GM19023 (cell line): ENCODE measurements around the gene NLGN1.
"Not testable (repeated sequence)": the region's sequence is repeated elsewhere in the genome, so short reads cannot be mapped to it uniquely, and the experiment has no call there.

Experiments used
- ATAC-seq: cut with Tn5 transposase; IDR thresholded peaks from one replicate; pipeline ENCODE4 v1.9.1; 2021; ENCODE audit warnings: mild to moderate bottlenecking, moderate library complexity; ENCODE audit not compliant: unreplicated experiment

NLGN1 gene

DNA sequence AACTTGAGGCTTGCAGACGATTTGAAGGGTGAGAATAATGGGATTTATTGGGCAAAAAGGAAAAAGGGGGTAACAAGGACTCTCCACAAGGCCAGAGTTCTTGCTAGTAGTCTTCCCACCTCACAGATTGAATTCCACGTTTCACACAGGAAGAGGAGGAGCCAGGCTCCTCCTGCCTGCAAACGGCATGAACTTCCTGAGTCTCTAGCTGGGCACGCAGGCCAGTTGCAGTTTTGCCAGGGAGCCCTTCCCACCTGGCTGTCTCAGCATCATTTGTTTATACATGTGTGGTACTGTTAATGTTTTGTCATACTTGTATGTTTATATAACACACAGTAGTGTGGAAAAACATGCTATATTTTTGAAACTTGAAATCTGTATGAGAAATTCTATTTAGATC lies 155.0 kb downstream of the NLGN1 start:
- ATAC-seq: no peak

DNA sequence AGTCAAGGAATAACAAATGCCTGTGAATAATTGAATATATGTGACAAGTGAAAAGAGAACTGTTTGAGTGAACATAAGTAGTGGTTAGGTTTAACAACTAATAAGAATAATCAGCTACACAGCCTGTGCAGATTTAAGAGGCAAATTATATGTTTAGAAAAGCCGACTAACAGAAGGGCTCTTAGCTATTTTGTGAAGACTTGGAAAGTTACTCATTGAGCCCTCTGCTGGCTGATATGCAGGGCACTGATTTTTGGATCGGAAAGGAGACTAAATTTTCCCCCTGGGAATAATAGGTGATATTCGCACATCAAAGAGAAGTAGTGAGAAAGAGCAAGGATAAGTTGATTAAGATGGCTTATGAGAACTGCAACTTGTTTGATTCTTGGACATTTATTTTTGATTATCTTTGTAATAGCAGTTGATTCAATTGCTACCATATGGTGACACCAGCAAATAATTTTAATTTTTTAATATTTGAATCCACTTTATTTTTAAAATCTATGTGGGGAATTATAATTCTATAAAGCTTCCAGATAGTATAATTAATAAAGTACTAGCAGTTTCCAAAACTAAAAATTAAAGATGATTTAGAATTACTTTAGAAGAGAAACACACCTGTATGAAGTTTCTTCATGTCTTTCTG lies 156.2 kb downstream of the NLGN1 start:
- no peak for ATAC-seq

DNA sequence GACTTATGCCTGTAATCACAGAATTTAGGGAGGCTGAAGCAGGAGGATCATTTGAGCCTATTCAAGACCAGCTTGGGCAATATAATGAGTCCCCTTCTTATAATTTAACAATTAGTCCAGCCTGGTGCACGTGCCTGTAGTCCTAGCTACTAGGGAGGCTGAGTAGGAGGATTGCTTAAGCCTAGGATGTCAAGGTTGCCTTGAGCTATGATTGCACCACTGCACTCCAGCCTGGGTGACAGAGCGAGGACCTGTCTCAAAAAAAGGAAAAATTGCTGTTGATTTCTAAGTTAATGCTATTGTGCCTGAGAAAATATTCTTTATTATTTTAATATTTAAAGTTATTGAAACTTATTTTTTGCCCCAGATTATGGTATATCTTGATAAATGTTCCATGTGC lies 159.0 kb downstream of the NLGN1 start:
- no peak for ATAC-seq

DNA sequence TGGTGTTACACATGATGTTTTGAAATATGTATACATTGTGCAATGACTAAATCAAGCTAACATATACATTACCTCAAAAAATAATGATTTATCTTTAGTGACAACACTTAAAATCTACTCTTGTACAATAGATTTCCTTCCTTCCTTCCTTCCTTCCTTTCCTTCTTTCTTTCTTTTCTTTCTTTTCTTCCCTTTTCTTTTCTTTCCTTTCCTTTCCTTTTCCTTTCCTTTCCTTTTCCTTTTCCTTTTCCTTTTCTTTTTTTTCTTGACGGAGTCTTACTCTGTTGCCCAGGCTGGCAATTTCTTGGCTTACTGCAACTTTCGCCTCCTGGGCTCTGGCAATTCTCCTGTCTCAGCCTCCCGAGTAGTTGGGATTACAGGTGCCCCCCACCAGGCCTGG lies 170.5 kb downstream of the NLGN1 start:
- ATAC-seq: no peak

DNA sequence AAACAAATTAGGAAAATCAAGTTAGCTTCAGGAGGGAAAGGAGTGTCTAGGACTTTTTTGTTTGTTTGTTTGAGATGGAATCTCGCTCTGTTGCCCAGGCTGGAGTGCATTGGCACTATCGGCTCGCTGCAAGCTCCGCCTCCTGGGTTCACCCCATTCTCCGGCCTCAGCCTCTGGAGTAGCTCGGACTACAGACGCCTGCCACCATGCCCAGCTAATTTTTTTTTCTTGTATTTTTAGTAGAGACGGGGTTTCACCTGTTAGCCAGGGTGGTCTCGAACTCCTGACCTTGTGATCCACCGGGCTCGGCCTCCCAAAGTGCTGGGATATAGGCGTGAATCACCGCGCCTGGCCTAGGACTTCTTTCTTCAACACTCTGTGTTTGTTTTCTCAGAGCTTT lies 171.1 kb downstream of the NLGN1 start:
- ATAC-seq: no peak

DNA sequence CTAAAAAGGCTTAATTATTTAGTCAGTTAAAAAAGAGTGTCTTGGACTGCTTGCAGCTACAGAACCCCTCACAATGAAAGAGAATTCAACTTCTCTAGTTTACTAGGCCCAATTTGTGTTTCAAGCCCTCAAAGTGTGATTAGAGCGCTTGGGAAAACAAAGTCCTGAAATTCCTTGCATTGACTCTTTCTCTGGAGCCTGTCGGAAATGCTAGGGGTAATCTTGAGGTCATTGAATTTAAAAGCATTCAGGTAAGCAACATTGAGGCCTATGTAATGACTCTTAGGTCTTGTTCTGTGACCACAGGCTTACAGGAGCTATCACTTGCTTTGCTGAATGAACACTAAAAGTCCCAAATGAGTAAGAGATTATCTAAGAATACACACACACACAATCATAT lies 186.0 kb downstream of the NLGN1 start:
- no peak for ATAC-seq

DNA sequence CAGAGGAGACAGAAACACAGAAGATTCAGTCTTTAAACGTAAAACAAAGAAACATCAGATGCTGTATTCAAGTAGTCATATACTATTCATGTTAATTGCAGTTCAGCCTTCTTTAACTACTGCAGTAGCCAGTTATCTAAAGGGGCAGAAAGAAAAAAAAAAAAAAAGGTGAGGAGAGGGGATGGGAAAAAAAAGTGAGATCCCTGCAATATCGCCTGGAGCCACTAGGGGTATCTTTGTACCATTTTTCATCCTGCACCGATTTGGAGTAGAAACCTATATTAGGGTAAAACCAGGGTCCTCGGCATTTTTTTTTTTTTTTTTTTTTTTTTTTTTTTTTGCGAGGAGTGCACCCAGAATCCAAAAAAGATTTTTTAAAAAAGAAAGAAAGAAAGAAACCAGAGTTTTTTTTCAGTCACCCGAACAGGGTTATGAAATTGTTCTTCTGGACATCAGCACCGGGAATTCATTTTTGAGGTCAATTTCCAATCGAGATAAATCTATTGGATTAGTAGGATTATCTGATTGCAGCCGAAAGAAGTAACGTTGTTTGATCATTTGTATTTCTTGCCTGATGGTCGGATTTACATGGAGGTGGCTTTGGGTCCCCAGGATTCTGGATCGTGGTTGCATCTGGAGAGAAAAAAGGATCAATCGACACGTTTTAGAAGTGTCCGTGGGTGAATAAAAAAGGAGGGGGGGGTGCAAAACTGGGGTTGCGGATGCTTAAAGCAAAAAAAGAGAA lies 186.7 kb downstream of the NLGN1 start:
- no peak for ATAC-seq

DNA sequence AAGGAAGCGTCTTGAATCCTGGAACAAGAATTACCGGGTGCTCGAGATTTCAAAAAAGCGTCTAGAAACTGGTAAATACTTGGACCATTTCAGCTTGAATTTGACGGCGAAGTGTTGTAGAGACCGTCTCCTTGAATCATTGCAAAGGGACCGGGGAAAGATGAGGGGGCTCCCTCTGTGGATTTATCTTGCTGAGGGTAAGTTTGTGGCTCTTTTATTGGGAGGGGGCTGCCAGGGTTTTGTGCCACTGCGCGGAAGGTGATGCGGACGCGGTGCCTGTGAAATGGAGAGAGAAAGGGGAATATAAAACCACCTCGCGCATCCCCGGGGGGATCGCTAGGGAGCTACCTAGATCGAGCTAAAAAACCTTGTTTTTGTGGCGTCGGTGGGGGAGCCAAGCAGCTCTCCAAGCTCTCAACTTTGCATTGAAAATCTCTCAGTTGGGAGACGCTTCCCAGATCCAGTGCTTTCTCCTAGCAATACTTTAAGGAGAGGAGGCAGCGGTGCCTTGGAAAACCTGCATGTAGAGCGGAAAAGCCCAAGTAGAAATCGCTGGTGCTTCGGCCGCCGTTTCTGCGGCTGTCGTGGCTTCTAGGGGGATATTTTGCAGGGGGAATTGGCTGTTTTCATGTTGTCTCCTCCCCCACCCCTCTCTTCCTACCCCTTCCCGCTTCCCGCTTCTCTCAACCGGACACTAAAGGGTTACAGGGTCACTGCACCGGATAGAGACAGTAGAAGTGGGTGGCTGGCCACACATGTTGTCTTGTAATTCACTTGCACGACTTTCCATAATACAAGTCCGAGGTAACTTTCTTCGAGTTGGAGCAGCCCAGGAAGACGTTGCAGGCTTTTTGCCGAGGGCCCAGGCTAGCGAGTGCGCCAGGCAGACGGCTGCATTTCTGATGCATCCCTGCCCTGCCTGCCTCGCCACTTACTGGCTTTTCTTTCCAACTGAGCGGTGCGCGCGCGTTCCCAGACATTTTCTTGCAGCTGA lies 187.6 kb downstream of the NLGN1 start:
- no peak for ATAC-seq

DNA sequence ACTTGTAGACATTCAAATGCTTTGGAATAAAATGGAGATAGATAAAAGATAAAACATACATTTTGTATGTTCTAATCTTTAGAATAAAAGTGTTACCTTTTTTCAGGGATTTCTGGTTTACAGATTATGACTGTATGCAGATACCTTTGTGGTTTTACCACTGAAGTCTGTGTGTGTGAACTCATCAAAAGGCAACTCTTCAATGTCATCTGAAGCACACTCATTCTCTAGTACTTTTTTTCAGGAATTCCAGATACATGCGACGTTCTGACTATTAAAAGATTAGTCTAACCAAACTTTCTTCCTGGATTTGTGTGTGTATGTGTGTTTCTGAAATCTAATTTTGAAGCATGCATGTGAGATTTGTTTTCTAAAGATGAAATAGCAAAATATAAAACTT lies 188.6 kb downstream of the NLGN1 start:
- no peak for ATAC-seq

DNA sequence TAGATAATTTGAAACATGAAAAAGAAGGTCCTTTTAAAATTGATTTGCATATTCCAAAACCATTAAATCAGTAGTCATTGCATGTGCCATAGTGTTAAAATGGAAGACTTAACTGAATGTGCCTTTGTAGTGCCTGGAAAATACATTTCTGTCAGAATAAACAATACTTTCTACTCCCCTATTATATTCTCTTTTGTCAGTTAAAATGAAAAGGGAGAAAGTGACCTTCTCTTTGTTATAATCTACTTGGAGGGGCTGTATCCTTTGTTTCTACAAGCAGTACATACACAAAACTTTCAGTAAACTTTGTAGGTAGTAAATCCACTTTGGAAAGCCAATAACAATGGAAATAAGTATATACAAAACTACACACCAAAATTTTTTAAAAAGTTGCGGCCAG lies 189.5 kb downstream of the NLGN1 start:
- ATAC-seq: no peak

DNA sequence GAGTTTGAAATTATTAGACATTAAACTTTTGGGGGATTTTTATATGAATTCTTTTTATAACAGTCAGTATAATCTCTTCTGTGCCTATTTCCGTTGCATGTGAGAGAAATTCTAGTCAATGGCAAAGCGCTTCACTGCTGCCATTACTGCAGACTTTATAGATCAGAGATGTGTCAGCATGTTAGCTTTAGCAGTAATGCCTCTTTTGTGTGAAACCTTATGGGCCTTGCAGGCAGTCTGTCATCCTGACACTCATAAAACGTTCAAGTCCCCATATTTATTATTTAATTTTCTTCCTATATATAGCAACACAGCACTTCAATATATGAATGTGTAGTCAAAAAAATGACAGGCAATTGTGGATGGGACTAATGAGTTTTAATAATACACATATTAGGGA lies 191.0 kb downstream of the NLGN1 start:
- ATAC-seq: no peak

DNA sequence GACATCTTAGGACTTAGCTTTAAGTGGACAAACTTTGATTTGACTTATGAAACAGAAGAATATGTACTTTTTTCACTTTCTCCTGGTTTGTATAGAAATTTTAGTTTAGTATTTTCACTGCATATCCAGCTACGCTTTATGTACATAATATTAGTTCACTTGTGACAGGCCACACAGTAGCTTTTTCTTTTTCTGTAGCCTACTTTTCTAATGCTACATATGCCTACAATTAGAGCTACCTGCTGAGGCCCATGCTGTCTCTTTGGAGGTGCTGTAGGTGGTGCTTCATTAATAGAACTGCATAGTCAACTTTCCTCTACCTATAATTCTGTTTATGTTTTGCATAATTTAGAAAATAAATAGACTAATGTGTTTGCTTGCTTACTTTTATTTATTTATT lies 191.6 kb downstream of the NLGN1 start:
- no peak for ATAC-seq

DNA sequence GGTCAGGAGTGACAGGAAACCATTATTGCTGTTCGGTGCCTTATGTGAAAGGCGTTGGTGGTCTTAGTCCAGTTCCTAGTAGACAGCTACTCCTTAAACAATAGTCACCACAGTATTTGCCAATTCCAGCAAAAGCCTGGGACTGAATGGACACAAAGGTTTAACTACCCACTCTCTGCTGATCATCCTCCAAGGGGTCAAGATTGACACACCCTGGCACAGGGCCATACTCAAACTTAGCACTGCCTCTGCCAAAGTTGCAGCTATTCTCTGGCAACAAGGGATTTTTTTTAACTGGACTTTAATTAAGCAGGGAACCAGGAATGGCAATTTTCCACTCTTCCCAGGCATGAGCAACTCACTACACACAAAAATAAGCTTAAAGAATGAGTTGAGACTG lies 193.9 kb downstream of the NLGN1 start:
- ATAC-seq: no peak

DNA sequence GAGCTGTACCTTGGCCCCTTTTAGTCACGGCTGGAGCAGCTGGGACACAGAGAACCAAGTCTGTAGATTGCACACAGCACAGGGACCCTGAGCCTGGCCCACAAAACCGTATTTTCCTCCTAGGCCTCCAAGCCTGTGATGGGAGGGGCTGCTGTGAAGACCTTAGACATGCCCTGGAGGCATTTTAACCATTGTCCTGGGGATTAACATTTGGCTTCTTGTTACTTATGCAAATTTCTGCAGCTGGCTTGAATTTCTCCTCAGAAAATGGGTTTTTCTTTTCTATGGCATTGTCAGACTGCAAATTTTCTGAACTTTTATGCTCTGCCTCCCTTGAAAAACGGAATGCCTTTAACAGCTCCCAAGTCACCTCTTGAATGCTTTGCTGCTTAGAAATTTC lies 197.3 kb downstream of the NLGN1 start:
- not testable (repeated sequence) for ATAC-seq

DNA sequence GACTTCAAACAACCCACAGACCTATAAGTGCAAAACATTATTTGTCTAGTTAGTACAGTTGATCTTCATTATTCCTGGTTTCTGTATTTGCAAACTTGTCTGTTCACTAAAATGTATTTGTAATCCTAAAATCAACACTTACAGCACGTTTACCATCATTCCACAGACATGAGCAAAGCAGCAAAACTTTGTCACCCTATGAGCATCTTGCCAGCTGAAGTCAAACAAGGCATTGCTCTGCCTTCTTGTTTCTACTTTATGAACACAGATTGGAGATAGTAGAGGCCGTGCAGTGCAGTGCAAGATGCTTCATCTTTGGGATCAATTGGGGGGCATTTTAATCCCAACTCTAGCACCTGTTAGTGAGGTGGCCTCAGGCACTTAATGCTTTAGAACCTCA lies 202.1 kb downstream of the NLGN1 start:
- ATAC-seq: no peak

DNA sequence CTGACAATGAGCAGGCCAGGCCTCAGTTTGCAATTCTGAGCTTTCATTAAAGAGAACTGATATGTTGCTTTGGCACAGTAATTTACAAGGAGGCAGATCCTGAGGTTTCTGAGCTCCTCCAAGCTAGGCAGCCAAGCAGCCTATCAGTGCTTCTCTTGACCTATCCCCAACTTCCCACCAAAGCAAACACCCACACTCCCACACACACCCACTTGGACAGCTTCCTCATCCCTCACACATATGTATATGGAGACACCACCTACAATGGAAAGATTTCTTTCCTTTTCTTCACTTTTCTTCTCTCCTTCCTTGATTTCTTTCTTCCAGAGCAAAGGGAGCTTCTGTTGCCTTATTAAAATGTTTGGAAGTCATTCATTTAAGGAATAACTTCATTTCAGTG lies 217.0 kb downstream of the NLGN1 start:
- no peak for ATAC-seq

DNA sequence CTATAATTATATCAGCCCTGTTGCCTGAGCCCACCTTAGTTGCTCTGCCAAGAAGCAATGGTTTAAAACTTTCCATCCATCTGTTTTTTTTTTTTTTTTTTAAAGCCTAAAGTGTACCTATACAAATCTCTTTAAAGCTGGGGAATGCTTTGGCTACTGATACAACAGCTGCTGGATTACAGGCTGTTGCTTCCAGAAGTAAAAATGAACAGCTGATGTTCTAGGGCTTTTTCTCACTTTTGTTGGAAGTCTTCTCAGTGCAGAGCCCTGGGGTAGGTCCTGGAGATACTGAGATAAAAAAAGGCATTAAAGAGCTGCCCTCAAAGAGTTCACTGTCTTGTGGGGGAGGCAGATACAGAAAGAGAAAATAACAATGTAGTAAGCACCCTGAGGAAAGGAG lies 218.1 kb downstream of the NLGN1 start:
- no peak for ATAC-seq

DNA sequence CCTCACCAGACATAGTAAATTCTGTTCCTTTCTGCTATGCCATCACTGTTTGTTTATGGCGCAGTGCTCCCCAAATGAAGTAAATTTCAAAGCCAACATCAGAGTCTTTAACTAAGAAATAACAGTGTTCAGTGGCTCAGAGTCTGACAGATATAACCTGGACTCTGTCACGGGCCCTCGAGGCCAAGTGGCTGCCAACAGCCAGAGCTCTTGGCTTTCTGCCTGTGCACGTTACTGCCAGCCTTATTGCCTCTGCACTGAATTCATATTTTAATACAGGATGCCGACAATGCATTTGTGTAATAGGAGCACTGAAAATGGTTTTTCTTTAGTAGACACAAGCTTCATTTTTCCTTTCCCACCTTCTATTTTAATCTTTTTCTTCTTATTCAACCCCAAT lies 219.9 kb downstream of the NLGN1 start:
- no peak for ATAC-seq

DNA sequence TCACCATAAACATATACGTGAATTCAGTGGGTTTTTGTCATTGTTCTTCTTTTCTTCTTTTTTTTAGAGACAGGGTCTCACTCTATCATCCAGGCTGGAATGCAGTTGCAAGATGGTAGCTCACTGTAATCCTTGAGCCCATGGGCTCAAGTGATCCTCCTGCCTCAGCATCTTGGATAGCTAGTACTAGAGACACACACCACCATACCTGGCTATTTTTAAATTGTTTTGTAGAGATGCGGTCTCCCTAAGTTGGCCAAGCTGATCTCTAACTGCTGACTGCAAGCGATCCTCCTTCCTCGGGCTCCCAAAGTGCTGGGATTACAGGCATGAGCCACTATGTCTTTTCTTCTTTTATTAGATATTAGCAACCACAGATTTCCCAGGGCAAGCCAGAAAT lies 220.6 kb downstream of the NLGN1 start:
- ATAC-seq: no peak

DNA sequence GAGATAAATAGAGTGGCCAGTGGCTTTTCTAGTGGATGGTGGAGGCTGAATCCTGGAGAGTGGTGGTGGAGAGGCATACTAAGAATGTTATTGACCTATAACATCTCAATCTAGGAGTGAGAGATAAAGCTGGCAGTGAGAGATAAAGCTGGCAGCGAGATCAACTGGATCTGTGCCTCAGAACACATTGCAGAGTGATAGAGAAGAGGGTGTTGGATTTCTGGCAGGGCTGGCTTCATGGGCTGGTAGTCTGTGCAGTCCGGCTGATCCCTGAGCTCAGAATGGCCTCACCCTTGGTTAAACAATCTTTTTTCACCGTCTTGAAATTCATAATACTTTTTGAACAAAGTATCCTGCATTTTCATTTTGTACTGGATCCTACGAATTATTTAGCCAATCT lies 221.2 kb downstream of the NLGN1 start:
- no peak for ATAC-seq

DNA sequence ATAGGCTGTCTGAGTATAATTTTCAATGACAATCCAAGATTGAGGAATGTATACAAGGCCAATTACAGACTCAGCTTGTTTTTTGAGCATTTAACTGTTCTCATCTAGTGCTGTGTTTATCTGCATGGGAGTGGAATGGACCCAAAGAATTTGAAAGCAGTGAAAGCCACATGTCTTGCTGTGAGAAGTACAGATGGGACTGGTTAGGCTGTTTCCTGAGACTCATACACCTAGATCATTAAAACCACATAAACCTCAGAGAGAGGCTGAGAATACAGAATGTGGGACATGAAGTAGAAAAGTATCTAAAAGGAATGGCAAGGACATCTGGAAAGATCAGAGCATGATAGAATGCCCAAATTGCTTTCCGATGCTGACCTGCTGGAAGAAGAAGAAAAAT lies 224.6 kb downstream of the NLGN1 start:
- ATAC-seq: no peak

DNA sequence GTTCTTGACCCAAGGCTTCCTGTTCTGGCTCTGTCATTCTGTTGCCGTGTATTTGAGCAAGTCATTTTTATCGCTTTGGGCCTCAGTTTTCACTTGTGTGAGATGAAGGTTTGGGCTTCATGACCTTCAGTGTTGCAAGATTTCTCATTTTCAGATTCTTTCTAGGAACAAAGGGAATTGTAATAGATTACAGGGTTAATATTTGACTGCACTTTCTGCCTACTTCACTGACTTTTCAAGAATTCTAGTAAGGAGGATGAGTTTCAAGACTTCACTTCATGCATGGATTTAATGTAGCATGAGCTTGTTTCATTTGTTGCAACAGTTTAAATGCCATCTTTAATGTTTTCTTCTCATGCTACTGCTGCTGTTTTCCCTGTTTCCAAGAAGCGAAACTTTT lies 226.5 kb downstream of the NLGN1 start:
- no peak for ATAC-seq
